Activated effector memory CD4-positive, alpha-beta T cell treated with anti-CD3 and anti-CD28 coated beads, Interleukin-2, amount 50 U/mL, for 16 hours (primary cell): ENCODE measurements around the gene APEH.

ENCODE experiments used
- DNase-seq: peaks from one replicate; pipeline ENCODE4 v3.0.0-alpha.2; 2020

APEH gene

GRCh38 chr3:49673715-49674496 lies at the start of gene APEH:
Gene APEH (plus strand): TSS chr3:49674351. CDS start chr3:49674402, 51 bp downstream.
- peak; percentile 99 for DNase-seq

- no peak for DNase-seq
Measured at GRCh38 chr3:49625071-49625470, 49.1 kb upstream of the APEH start.

- no peak for DNase-seq
Measured at GRCh38 chr3:49626101-49626581, 48.0 kb upstream of the APEH start.

- DNase-seq, result no peak
Measured at GRCh38 chr3:49626796-49627195, 47.4 kb upstream of the APEH start.

DNA sequence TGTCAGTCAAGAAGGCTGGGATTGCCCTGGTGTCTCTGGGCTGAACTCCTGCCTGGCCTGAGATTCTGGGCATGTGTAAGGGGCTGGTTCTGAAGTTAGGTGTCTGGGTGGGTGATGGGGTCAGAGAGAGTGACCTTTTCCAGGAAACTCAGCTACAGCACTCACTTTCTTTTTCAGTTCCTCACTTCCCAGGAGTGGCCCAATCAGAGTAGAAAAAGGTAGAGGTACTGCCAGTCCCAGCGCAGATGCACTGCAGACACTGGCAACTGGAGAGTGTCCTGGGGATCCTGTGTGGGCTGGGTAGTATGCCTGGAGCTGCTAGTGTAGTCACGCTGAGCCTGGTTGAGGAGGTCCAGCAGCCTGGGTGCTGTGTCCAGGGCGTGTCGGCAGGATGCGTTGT lies 46.5 kb upstream of the APEH start:
- DNase-seq, result no peak

DNA sequence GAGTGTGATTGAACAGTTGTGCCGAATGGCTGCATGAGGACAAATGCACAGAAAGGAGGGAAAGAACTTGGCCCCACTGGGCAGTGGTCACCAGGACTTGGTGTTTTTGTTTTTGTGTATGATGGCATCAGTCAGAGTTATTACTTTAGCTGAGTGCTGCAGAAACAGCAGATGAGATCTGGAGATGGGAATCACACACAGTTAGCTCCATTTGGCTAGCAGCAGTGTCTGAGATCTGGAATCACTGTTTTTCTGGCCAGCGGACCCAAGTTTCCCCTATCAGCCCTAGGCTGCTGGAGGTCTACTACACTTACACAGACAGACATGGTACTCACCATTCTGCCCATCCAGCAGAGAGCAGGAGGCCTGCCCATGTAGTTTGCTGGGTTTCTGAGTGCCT lies 45.9 kb upstream of the APEH start:
- no peak for DNase-seq

- no peak for DNase-seq
Measured at GRCh38 chr3:49629451-49629850, 44.7 kb upstream of the APEH start.

GRCh38 chr3:49629866-49630265 lies 44.3 kb upstream of the APEH start:
- no peak for DNase-seq

GRCh38 chr3:49630784-49631183 lies 43.4 kb upstream of the APEH start:
- no peak for DNase-seq

DNA sequence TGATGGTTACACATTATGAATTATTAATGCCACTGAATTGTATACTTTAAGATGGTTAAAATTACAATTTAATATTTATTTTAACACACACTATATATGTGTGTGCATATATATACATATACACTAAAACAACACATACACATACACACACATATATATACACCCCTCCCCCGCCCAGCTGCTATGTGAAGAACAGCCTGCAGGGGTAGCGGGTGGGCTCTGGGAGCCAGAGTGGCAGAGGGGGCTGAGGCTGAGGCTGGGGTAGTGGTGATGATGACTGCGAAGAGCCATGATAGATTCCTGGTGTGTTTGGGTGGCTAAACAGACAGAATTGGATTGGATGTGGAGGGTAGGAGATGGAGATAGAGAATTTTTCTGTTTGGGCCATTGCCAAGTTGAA lies 39.4 kb upstream of the APEH start:
- DNase-seq, result no peak

DNA sequence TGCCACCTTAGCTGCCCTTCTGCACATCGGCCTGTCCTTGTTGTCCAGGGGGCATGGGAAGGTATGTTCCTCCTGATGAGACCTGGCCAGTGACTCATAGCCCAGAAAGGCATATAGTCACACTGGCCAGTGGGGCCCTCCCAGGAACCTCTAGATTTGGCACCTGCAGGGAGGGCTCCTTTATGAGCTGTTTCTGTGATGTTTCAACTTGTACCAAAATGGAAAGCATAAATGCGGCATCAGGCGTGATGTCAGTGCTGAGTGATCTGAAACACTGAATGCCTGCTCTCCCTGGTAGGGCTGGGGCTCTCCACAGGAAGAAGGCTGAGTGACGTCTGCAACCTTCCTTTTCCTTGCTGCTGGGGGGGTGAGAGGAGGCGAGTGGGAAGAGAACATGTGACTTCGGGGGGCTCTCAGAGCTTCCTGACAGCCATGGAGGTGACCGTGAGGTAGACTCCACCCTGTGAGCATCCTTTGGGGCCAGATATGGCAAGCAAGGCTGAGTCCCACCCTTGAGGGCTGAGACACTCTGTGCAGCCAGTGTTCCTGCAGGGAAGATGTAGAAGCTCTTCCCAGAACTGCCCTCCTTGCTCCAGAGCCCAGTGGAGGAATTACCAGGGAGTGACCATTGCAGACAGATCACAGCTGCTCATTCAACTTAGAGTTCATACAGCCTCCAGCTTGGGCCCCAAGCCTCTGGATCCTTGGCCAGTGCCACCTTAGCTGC lies 37.1 kb upstream of the APEH start:
- peak; percentile 59 for DNase-seq

DNA sequence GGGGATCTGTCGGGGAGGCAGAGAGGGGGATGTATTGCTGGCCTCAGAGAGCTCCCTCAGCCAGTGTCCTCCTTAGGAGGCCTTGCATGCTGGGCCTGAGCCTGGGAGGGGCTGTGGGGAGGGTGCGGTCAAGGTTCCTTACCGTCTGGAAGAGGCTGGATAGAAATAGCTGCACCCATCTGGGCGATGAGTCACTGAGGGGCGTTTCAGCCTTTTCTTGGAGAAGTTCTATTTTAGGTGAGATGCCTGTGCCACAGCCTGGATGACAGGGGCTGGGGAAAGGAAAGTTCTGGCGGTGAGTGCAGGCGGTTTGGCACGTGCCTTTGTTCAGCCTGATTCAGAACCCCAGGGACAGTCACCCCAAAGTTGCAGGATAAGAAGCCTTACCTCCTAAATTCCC lies 35.7 kb upstream of the APEH start:
- DNase-seq, result no peak

DNA sequence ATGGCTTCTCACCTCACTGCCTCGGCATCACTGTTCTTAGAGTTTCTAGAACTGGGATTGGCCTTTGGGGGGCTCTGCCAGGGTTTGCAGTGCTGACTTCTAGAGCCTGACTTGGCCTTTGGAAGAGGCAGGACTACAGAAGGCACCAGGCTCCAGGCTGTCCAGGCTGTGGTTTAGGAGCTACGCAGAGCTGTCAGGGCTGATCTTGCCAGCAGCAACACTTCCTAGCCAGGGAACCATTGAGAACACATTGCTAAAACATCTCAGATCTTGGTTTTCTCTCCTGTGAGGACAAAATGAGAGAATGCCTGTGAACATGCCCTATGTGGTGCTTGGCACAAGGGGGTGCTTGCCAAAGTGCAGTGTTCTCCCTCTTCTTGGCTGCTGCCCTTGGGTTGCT lies 34.6 kb upstream of the APEH start:
- no peak for DNase-seq

DNA sequence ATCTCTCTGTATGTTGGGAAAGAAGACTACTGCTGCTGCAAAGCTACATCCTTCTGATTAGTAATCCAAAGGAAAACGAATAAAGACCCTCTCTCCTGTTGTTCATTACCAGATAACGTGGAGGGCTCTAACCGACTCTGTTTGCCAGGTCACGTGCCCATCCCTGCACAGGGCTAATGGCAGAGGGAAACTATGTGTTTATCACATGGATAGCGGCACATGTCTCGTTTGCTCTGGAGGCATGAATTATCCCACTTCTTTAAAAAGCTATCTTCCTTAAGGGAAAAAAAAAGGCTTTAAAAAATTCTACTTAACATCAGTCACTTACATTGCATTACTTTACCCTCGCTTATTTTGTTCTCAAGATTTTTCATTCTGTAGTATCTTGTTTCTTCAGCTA lies 32.9 kb upstream of the APEH start:
- no peak for DNase-seq

GRCh38 chr3:49641921-49642707 lies 32.0 kb upstream of the APEH start:
- no peak for DNase-seq

- DNase-seq, result no peak
Measured at GRCh38 chr3:49642708-49643145, 31.4 kb upstream of the APEH start.

DNA sequence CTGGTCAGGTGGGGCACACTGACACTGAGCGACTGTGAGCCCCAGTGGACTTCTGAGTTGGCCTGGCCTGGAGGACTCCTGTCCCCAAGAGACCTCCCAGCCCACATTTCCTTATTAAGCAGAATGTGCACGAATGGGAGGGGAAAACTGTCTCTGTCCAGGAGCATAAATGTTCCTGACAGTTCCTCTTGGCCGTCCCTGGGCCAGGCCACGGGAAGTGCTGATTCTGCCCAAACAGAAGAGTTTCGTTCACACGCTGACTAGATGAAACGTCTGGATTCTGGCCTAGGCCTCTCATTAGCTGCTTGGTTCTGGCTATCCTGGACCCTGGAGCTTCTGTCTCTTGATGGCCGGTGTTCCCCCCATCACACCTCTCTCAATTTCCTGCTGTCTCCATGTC lies 29.5 kb upstream of the APEH start:
- no peak for DNase-seq

- no peak for DNase-seq
Measured at GRCh38 chr3:49646236-49646635, 27.9 kb upstream of the APEH start.

DNA sequence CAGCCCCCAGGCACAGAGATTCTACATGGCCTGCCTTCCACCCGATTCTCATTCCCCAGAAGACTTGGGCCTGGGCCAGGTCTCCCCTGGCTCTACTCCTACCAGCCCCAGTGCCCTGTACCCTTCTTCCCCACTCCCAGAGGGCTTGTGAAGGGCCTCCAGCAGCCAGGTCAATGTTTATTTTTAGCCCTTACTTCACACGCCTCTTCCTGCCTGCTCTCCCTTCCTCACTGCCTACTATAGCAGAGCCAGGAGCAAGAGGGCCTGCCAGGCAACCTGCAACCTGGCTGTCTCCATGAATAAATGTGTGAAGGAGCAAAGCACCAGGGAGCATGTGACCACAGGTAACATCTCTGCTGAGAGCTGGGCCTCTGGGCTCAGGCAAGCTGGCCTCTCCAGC lies 26.4 kb upstream of the APEH start:
- DNase-seq, result no peak

DNA sequence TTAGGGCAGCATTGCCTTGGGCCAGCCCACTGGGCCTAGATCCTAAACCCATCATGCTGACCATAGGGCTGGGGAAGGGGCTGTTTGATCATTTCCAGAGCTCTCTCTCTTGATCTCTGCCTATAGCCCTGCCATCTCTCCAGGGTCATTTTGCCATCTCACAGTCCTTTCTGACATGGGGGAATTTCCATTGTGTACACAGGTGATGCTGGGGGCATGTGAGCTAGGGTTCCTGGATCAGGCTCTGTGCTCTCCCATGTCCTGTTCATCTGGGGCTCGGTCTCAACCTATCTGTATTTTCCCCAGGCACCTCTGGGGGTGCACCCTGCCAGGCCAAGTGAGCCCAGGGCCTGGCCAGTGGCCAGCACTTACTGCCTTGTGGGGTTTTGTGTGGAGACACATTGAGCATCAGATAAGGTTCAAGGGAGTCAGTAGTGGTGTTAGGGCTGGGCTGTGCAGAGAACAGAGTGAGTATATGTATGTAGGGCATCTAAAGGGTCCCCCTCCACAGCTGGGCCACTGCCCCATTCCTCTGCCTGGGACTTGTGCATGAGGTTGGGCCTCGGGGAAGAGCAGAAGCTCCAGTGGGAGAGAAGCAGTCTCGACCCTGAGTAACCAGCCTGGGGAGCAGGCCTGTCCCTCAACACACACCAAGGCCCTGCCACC lies 25.7 kb upstream of the APEH start:
- no peak for DNase-seq

DNA sequence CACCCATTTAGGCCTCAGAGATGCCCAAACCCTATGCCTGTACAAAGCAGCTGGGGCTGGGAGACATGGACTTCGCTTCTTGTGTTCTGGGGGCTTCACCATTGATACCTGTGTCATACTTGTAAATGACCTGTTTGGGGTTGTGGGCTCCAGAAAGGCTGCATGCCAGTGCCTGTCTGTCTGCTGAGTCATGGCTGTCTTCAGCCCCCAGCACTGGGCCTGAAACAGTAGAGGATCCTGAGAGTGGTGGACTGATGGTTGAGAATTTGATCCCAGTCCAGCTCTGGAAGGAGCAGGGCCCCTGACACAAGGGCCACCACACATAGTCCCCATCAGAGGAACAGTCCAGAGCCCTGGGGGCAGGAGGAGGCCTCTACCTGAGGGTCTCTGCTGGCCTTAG lies 24.6 kb upstream of the APEH start:
- no peak for DNase-seq

- no peak for DNase-seq
Measured at GRCh38 chr3:49650177-49650576, 24.0 kb upstream of the APEH start.

GRCh38 chr3:49650637-49651036 lies 23.5 kb upstream of the APEH start:
- no peak for DNase-seq
